PFSK-1 (cell line): Measurements from ENCODE around the gene POR.

Source experiments
- POLR2AphosphoS5 ChIP-seq: IDR thresholded peaks from 2 replicates; pipeline ENCODE4 v1.6.1; 2012; ENCODE audit warnings: low read depth, mild to moderate bottlenecking, control low read depth, low read length, moderate library complexity
- REST ChIP-seq, 2 experiments: IDR thresholded peaks; 2 replicates each; pipeline versions ENCODE4 v1.6.1 to v1.8.0; 2011 to 2012; ENCODE audit warnings: low read depth in 2 of 2, low read length in 2 of 2, control low read depth in 1 of 2, inconsistent platforms in 1 of 2, mild to moderate bottlenecking in 1 of 2, moderate library complexity in 1 of 2; ENCODE audit not compliant: insufficient read depth in 1 of 2
- TAF1 ChIP-seq: IDR thresholded peaks from 2 replicates; pipeline ENCODE4 v1.6.1; 2012; ENCODE audit warnings: low read length, control low read depth, borderline replicate concordance; ENCODE audit not compliant: insufficient read depth

GRCh38 chr7:75887669-75888369 is 27.1 kb upstream of the POR start:
- TF ChIP-seq TAF1 (no peak), REST (IDR thresholded peaks at IDR 0.05; ENCODE audit: insufficient read depth in 1 of 2, low read depth in 2 of 2, low read length in 2 of 2) (no peak), POLR2AphosphoS5 (no peak)
